Brain microvascular endothelial cell (primary cell): ENCODE data around the gene MSRB2.
A peak's percentile ranks its signal among the peaks of the same experiment; 100 is the strongest.
"Not testable (repeated sequence)": the region's sequence is repeated elsewhere in the genome, so short reads cannot be mapped to it uniquely, and the experiment has no call there.

ENCODE experiments used
- DNase-seq: peaks from one replicate; pipeline ENCODE4 v3.0.0-alpha.2; 2020
- H3K27ac ChIP-seq: fragments of 250-450 bp; sonication (Bioruptor Pico); 2 replicates; pipeline ENCODE4 v1.5.1; 2020; ENCODE audit warnings: mild to moderate bottlenecking, moderate library complexity
- H3K27me3 ChIP-seq: fragments of 250-450 bp; sonication (Bioruptor Pico); replicated peaks from 2 replicates; pipeline ENCODE4 v1.5.1; 2020; ENCODE audit warnings: mild to moderate bottlenecking
- H3K36me3 ChIP-seq: fragments of 250-450 bp; sonication (Bioruptor Pico); replicated peaks from 2 replicates; pipeline ENCODE4 v1.5.1; 2020; ENCODE audit warnings: mild to moderate bottlenecking
- H3K4me3 ChIP-seq: 2 replicates; pipeline ENCODE4 v1.5.1; 2011; ENCODE audit warnings: low read depth, mild to moderate bottlenecking, control low read depth, low read length, moderate library complexity
- CTCF ChIP-seq: IDR thresholded peaks from 2 replicates; pipeline ENCODE4 v1.5.1; 2011; ENCODE audit warnings: low read depth, mild to moderate bottlenecking, moderate library complexity, low read length, control low read depth, inconsistent platforms; ENCODE audit errors: missing control alignments
- in situ Hi-C: cut with HindIII; loops from 2 replicates; pipeline ENCODE4 v1.10.0; 2017; ENCODE audit warnings: low sequenced_read_pairs, low pct_ligation_motif_present

The MSRB2 gene

DNA sequence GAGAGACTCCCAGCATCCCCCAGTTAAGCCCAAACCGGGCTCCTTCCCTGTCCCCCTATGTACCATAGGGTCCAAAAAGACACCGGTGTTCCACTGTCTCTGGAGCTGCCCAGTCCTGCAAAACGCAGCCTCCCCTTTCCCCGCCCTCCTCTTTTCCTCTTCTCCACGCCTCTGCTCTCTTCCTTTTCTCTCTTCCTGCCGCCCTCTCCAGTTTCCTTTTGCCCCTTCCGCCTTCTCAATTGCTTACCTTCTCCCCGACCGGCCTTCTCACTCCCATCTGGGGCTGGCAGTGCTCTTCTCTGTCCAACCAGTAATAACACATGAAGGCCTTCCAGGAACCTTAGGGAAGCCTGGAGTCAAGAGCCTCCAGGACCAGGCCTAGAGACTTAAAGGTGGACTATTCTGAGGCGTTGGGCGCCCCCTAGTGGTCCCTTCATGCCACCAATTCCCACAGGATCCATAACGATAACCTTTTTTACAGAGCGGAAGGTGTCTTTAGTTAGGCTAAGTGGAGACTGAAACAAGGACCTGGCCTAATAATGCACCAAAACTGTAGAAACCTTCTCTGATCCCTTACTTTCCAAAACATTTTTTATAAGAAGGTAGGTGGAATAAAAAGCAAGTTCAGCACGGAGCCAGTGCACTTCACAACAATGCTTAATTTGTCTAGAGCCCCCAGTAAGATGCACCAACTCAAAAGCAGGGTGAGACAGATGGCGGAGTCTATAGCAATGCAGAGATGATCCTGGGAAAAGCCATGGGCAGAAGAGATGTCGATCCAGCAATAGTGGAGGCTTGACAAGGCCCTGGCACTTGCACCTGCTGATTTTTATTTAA, 27.2 kb upstream of the MSRB2 start:
- Histone ChIP-seq H3K27me3 (no peaks in the 10 kb centered on the region), H3K27ac (no peak overlapping the region), H3K36me3 (no peaks in the 10 kb centered on the region), H3K4me3 (no peak overlapping the region)
- peak; percentile 55 for DNase-seq
- TF ChIP-seq CTCF, result peak; percentile 85
- in situ Hi-C loops, result no loop called here

GRCh38 chr10:23069019-23069815, 26.2 kb upstream of the MSRB2 start:
- H3K27me3 ChIP-seq, result no peaks in the 10 kb centered on the region

GRCh38 chr10:23070092-23070912, 25.1 kb upstream of the MSRB2 start:
- H3K27me3 ChIP-seq, in situ Hi-C loops, H3K27ac ChIP-seq, DNase-seq, H3K36me3 ChIP-seq, H3K4me3 ChIP-seq: not testable (repeated sequence)

More at GRCh38 chr10:23069019-23069815, 26.2 kb upstream of the MSRB2 start:
- Histone ChIP-seq H3K36me3 (no peaks in the 10 kb centered on the region), H3K4me3 (no peak overlapping the region), H3K27ac (no peak overlapping the region)
- in situ Hi-C loops, result no loop called here
- no peak for TF ChIP-seq CTCF
- DNase-seq, result no peak

DNA sequence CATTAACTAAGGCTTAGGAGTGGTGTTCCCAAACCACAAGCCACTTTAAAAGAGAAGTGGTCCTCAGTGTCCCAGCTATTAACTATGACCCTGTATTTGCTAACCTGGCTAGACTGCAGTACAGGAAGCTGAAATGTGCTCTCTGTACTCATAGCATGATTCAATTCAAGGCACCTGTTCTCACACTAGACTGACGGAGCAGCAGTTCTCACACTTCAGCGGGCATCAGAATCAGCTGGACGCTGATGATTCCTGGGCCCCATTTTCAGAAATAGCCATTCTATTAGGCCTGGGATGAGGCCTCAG, 24.5 kb upstream of the MSRB2 start:
- no peaks in the 10 kb centered on the region for H3K36me3 ChIP-seq
- no peak for TF ChIP-seq CTCF
- in situ Hi-C loops, result no loop called here
- no peaks in the 10 kb centered on the region for H3K27me3 ChIP-seq
- H3K27ac ChIP-seq, result no peak overlapping the region
- no peak overlapping the region for H3K4me3 ChIP-seq
- DNase-seq, result no peak

DNA sequence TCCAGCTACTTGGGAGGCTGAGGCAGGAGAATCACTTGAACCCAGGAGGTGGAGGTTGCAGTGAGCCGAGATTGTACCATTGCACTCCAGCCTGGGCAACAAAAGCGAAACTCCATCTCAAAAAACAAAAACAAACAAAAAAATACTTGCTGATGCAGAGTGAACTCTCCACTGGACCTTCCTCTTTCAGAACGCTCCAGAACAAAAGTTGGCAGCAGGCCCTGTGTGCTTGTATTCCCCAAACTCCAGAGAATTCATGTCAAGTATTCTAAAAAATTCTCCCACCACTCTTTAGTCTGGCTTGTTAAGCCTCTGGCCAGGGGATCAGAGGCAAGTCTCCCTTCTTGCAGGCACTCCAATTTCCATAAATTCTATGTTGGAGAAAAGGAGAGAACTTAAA, 22.8 kb upstream of the MSRB2 start:
- H3K27ac ChIP-seq, in situ Hi-C loops, DNase-seq, H3K36me3 ChIP-seq, H3K4me3 ChIP-seq, H3K27me3 ChIP-seq: not testable (repeated sequence)

DNA sequence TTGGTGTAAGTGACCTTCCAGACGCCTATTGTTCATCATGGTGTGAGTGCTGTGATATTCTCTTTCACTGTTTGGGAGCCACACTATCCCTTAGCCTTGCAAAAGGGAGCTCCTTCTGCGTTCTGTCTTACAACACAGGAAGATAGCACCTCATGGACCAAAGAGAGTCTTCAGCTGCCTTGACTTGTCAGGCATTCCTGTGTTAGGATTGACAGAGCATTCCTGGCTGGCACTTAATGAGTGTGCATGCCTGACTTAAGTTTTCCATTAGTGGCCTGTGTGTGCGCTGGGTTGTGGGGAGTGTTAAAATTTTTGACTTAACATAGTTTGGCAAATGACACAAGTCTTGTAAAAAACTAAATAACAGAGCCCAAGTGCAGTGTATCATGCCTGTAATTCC, 21.9 kb upstream of the MSRB2 start:
- TF ChIP-seq CTCF, result no peak
- no peak for DNase-seq
- Histone ChIP-seq H3K27me3 (no peaks in the 10 kb centered on the region), H3K27ac (no peak overlapping the region), H3K36me3 (no peaks in the 10 kb centered on the region), H3K4me3 (no peak overlapping the region)
- in situ Hi-C loops, result no loop called here
